HG03139 (cell line): ENCODE measurements around the gene UNC13C.
"Not testable (repeated sequence)": the region's sequence is repeated elsewhere in the genome, so short reads cannot be mapped to it uniquely, and the experiment has no call there.

ENCODE experiments used
- ATAC-seq: cut with Tn5 transposase; IDR thresholded peaks from one replicate; pipeline ENCODE4 v1.9.1; 2021; ENCODE audit not compliant: unreplicated experiment

Gene UNC13C

DNA sequence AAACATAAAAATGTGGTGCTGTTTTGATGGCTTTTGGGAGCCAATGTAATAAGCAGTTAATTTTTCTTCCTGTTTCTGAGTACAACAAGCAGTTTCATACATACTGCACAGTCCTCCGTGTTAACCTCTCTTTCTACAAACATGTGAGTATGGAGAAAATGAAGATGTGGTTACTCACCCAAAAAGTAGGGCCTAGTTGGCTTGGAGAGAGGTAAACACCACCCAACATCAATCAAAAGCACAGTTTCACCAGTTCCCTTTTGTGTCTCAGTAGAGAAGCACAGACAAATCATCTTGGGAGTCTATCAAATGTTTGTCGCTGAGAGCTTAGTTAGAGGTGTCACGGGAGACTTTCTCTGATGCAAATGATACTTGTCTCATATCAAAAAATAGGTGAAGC lies 320.2 kb downstream of the UNC13C start:
- no peak for ATAC-seq

GRCh38 chr15:54304321-54304720 lies 326.1 kb downstream of the UNC13C start:
- ATAC-seq = no peak

GRCh38 chr15:54305138-54305537 lies 326.9 kb downstream of the UNC13C start:
- ATAC-seq = no peak

GRCh38 chr15:54307252-54307902 lies 329.1 kb downstream of the UNC13C start:
- no peak for ATAC-seq

DNA sequence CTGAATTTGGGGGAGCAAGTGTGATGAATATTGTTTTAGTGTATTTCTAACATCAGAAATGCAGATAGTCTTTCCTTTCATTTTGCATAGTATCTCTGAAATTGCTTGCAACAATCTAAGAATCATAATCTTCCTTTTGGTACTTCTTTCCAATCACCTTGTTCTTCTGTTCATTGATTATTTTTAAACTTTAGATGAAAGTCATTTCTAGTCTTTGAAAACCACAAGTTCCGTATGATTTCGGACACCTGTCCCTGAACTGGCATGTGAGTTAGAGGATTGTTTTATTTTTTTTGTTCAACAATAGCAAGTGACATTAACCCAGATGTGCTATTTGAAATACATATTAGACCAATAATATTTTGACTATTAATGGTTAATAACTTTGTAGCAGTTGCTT lies 329.7 kb downstream of the UNC13C start:
- no peak for ATAC-seq

DNA sequence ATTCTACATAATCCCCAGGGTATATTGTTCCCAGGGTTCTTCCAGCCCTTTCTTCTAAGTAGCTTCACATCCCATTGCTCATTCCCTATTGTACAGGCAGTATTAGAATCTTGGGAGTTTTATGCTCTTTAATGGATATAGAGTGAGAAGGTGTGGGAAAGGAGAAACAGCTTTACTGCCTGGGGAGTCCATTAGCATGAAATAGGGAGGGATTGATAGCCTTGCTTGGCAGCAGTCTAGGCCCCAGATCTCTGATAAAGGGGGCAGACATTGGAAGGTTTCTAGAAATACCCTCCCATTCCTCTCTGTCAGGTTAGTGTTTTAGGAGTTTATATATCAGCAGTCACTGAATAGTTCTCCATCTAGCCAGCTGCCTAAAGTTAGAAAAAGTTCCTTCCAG lies 334.3 kb downstream of the UNC13C start:
- ATAC-seq = no peak

- ATAC-seq = no peak
These were observed 343.2 kb downstream of the UNC13C start for GRCh38 chr15:54321426-54321825.

DNA sequence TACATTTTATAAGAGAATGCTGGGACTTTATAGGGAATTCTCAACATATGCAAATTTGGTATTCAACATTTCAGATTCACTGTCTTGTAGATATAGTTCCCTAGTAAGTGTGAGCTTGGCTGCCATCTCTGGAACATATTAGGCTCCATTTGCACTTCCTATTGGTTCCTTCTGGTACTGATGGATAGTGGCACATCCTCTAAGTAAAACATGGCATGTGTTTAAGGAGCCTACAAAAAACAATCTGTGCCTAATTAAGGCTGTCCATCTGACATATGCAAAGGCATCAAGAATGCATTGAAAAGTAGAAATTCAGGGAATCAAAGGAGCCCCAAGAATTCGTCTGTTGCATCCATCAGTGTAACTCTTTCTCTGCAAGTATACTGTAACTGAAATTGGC lies 344.1 kb downstream of the UNC13C start:
- no peak for ATAC-seq

- ATAC-seq = no peak
These were observed 367.1 kb downstream of the UNC13C start for GRCh38 chr15:54345301-54345700.

DNA sequence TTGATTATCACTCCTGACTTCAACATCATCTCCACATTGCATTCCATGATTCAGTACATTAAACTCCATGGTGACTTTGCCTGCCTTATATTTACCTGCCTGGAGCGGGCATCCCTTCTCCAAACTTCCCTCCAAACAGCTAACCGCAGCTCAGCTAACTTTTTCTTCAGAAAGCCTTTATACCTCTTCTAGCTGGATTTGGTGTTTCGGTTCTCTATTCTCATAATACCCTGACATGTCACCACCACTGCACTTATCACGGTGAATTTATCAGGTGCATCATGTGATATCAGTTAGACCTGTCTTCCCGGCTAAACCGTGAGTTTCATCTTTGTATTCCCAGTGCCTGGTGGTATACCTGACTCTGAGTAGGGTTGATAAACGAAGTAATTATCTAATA lies 367.6 kb downstream of the UNC13C start:
- no peak for ATAC-seq

GRCh38 chr15:54347082-54347827 lies 369.0 kb downstream of the UNC13C start:
- ATAC-seq = no peak

GRCh38 chr15:54353726-54354125 lies 375.5 kb downstream of the UNC13C start:
- ATAC-seq = no peak

DNA sequence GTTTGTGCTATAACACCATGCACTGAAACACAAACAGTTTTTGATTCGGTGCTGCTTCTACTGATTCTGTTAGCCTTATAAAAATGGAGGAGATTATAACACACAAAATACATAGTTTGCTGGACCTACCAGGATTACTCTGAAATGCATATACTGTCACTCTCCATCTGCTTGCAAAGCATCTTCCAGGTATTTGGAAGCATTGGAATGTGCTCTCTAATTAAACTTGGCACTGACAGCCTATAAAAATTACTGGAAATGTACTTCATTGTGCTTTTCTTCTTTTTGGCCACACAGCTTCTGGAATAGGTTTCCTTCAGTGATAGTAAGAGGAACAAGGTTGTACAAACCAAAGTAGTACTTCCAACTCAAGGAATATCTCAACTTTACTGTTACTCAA lies 376.1 kb downstream of the UNC13C start:
- ATAC-seq = no peak

- no peak for ATAC-seq
These were observed 386.7 kb downstream of the UNC13C start for GRCh38 chr15:54364961-54365360.

DNA sequence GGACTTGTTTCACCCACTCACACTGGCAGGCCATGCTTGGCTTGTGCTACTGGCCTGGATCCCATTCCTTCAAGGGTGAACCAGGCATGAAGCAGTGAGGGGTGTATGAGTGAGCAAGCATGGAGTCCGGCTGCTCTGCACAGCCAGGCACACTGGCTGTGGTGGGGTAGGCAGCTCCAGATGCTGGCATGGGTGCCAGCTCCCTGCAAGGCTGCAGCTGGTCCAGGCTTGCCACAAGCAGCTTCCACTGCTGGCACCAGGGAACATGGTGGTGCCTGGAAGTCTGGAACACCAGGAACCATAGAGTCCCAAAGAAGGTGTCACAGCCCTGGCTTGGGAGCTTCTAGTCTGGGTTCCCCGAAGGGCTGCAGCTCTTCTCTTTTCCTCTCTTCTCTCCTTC lies 395.1 kb downstream of the UNC13C start:
- no peak for ATAC-seq

DNA sequence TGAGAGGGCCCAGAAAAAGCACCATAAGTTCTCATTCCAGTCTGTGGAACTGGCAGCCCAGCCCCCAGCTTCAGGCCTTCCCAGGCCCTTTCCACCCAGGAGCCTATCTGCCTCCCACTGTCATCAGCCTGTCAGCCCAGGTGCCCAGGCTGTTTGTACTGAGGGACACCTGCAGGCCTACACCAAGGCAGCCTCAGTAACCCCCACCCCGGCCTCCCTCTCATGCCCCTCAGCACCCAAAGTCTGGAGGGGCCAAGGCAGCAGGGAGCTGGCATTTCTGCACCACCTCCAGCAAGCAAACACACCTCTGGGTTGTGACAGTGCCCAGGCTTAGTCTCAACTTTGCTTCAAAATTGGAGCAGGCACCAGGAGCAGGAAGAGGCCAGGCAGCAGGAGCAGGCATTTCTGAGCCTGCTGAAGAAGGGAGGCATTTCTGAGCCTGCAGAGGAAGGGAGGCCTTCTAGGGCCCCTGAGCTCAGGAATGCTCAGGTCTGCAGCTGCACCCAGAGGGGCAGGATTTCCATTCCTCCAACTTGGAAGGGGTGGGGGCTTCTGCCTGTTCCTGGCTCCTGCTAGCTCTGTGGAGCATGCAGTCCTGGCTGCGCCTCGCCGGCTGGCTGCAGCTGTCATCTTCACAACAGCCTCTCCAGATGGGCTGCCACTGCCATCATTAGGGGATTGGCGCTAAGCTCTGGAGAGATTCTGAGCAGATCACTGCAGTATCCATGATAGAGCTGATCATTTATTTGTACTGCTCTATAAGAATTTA lies 396.1 kb downstream of the UNC13C start:
- ATAC-seq = no peak

DNA sequence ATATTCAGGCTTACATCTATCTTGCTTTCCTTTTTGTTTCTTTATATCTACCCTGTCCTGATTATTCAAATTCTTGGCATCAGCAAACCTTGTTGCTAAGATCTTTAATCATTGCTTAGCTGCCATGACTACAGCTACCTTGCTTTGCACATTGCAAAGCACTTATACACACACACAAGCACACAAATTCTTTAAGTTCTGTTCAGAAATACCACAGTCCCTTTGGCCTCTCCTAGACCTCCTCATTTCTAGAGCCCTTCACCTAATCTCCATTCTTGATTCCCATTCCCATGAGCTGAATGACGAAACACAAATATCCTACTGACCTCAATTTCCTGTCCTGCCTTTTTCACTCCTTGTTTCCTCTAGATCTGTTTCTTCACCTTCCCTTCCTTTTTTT lies 409.6 kb downstream of the UNC13C start:
- no peak for ATAC-seq

- no peak for ATAC-seq
These were observed 410.5 kb downstream of the UNC13C start for GRCh38 chr15:54388746-54389145.

GRCh38 chr15:54410481-54410880 lies 432.2 kb downstream of the UNC13C start:
- no peak for ATAC-seq

- ATAC-seq = no peak
These were observed 445.9 kb downstream of the UNC13C start for GRCh38 chr15:54424171-54424570.

DNA sequence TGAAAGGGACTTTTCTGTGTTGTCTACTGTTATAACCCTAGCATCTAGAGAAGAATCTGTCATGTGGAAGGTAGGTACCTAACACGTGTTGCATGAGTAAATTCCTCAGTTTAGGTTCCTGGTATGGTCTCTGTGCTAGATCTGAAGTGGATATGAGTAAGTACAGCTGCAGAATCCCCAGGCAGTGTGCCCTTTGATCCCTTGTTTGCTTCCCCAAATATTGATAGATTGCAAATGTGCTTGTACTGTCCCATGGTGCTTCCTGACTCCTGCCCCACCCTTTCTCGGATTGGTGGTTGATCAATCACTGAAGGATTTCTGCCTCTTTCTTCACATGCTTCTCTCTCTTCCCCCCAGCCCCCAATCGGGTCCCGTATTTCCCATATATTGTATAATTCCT lies 450.4 kb downstream of the UNC13C start:
- no peak for ATAC-seq

DNA sequence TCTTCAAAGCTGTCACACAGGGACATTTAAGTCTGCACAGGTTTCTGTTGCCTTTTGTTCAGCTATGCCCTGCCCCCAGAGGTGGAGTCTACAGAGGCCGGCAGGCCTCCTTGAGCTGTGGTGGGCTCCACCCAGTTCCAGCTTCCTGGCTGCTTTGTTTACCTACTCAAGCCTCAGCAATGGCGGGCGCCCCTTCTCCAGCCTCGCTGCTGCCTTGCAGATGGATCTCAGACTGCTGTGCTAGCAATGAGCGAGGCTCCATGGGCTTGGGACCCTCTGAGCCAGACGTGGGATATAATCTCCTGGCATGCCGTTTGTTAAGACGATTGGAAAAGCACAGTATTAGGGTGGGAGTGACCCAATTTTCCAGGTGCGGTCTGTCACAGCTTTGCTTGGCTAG lies 472.0 kb downstream of the UNC13C start:
- ATAC-seq = not testable (repeated sequence)
